Calu3 (cell line): ENCODE results near the gene IGSF8. TPM values are rescaled to one million over a fixed set of nuclear protein-coding genes. Genes with fewer than 3 reads are reported as not detected.

Source experiments
- Bru-seq: library from RNA; stranded (reverse); fragments of 400-500 nt; gene quantifications from one replicate; lab custom pipeline; 2021; lab: Mats Ljungman, UMichigan
- BruChase-seq, 2 experiments: library from RNA; stranded (reverse); fragments of 400-500 nt; gene quantifications; one replicate each; lab custom pipeline; 2021; lab: Mats Ljungman, UMichigan
- BruUV-seq: library from RNA; stranded (reverse); fragments of 400-500 nt; replicated peaks from 2 replicates; lab custom pipeline; 2021; lab: Mats Ljungman, UMichigan
- CTCF ChIA-PET: fragments of 300-600 bp; sonication (Branson Sonifier 250); formaldehyde crosslinking; loops from one replicate; lab custom pipeline; 2022; ENCODE audit warnings: antibody characterized with exemption; lab: Charles Lee
- DNase-seq: peaks from one replicate; pipeline ENCODE4 v3.0.0; 2022
- H3K27ac Mint-ChIP-seq: one replicate; pipeline ENCODE4 v1.8.0; 2022; ENCODE audit warnings: mixed read lengths; ENCODE audit not compliant: unreplicated experiment
- H3K27me3 Mint-ChIP-seq: one replicate; pipeline ENCODE4 v1.8.0; 2022; ENCODE audit warnings: mixed read lengths; ENCODE audit not compliant: unreplicated experiment
- H3K36me3 Mint-ChIP-seq: one replicate; pipeline ENCODE4 v1.8.0; 2022; ENCODE audit warnings: mild to moderate bottlenecking, moderate library complexity, mixed read lengths; ENCODE audit not compliant: insufficient read depth, unreplicated experiment
- H3K4me1 Mint-ChIP-seq: one replicate; pipeline ENCODE4 v1.8.0; 2022; ENCODE audit warnings: mild to moderate bottlenecking, low read depth, mixed read lengths; ENCODE audit not compliant: unreplicated experiment
- H3K4me3 Mint-ChIP-seq: one replicate; pipeline ENCODE4 v1.8.0; 2022; ENCODE audit warnings: mild to moderate bottlenecking, low read depth, moderate library complexity, mixed read lengths; ENCODE audit not compliant: unreplicated experiment
- H3K9me3 Mint-ChIP-seq: one replicate; pipeline ENCODE4 v1.8.0; 2022; ENCODE audit warnings: low read depth, mixed read lengths; ENCODE audit not compliant: unreplicated experiment
- intact Hi-C: fragments of 100-400 bp; cut with micrococcal nuclease; formaldehyde crosslinking; loops from one replicate; pipeline ENCODE4 v1.10.0; 2022; ENCODE audit not compliant: unreplicated experiment
- long read RNA-seq: library from polyadenylated mRNA; stranded (forward); transcript quantifications from one replicate; pipeline ENCODE4 v2.0.0, GENCODE V29; 2022
- total RNA-seq: library from RNA; stranded (reverse); gene quantifications from 2 replicates; pipeline ENCODE4 v1.2.3, GENCODE V29; 2022
- TF ChIP-seq, protein P1 (sequence below): fragments of 200-600 bp; IDR thresholded peaks from one replicate; pipeline ENCODE4 v1.8.0; 2022; ENCODE audit warnings: antibody characterized with exemption; ENCODE audit not compliant: unreplicated experiment

The IGSF8 gene
- 31.6 and 33.9 TPM in 2 replicates for total RNA-seq
- percentile 45 among the genes with signal in this experiment for Bru-seq, nascent RNA
- BruChase-seq, experiment 1, labeled RNA remaining after a 6-hour chase: percentile 68 among the genes with signal in this experiment
- percentile 55 among the genes with signal in this experiment for BruChase-seq, experiment 2, labeled RNA remaining after a 2-hour chase
- long read RNA-seq, transcript IGSF8-201 (7 exons, 2,343 nt): major isoform, 36 of 48 reads
- long read RNA-seq, partial matches to known transcripts: 8 of 48 reads
- long read RNA-seq, other reads (novel, unspliced or antisense): 3 of 48 reads

DNA sequence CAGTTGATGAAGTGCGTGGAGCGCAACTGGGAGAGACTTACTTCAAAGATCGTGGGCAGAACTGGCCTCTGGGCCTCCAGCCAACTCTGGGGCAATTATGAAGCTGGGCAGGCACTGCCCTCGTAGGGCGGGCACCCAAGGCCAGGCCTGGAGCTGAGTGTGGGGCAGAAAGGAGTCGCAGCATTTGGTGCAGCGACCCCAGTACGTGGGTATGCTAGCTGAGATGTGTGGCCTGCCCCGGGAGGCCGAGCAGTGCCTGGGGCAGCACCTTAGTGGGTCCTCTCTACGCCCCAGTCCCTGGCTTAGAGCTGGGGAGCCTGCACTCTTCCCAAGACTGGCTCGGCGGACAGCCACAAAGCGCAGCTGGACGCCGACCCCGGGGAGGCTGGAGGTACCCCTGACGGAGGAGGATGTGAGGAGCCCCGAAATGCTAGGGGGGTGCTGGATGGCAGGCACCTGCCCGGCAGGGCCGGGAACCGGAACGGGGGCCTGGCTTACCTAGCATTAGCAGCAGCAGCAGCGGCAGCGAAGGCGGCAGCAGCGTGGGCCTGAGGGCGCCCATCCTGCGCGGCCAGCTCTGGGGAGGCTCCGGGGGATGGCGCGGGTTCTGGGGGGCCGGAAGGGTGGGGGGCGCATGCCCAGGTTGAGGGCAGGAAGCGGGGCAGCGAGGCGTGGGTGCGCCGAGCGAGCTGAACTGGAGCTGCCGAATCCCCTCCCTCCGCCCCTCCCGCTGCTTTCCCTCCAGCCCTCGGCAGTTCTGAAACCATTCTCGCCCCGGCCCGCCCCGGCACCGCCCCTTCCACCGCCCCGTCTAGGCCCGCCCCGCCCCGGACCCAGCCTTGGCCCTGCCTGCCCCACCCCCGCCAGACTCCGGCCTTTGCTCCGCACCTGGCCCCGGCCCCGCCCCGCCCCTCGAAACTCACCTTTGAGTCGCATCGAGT, at the start of gene IGSF8:
Gene IGSF8 (minus strand): TSS at position 709 of the 941 bp plus-strand sequence. CDS start 147 bp downstream, at position 562.
- peaks cover 36% of the 10 kb centered on the region for H3K4me1 Mint-ChIP-seq
- H3K27ac Mint-ChIP-seq: peak within 1 kb of the TSS; percentile 79
- H3K27me3 Mint-ChIP-seq: peaks cover 4% of the 10 kb centered on the region
- H3K9me3 Mint-ChIP-seq: no peaks in the 10 kb centered on the region
- TF ChIP-seq, protein P1, sequence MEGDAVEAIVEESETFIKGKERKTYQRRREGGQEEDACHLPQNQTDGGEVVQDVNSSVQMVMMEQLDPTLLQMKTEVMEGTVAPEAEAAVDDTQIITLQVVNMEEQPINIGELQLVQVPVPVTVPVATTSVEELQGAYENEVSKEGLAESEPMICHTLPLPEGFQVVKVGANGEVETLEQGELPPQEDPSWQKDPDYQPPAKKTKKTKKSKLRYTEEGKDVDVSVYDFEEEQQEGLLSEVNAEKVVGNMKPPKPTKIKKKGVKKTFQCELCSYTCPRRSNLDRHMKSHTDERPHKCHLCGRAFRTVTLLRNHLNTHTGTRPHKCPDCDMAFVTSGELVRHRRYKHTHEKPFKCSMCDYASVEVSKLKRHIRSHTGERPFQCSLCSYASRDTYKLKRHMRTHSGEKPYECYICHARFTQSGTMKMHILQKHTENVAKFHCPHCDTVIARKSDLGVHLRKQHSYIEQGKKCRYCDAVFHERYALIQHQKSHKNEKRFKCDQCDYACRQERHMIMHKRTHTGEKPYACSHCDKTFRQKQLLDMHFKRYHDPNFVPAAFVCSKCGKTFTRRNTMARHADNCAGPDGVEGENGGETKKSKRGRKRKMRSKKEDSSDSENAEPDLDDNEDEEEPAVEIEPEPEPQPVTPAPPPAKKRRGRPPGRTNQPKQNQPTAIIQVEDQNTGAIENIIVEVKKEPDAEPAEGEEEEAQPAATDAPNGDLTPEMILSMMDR: no peak
- intact Hi-C loops: no loop called here
- H3K4me3 Mint-ChIP-seq: peak within 1 kb of the TSS; percentile 86
- peak; percentile 97 for DNase-seq
- BruUV-seq: no TSS peak
- H3K36me3 Mint-ChIP-seq: peaks cover 25% of the 10 kb centered on the region
- CTCF ChIA-PET: interaction anchor here (0.6 to 2.0 kb wide), 14 partner anchors 13 to 1484 kb away, joined by 3 to 10 read pairs (median 4); partner anchors contain the start of genes CASQ1, KCNJ9 and PEX19

DNA sequence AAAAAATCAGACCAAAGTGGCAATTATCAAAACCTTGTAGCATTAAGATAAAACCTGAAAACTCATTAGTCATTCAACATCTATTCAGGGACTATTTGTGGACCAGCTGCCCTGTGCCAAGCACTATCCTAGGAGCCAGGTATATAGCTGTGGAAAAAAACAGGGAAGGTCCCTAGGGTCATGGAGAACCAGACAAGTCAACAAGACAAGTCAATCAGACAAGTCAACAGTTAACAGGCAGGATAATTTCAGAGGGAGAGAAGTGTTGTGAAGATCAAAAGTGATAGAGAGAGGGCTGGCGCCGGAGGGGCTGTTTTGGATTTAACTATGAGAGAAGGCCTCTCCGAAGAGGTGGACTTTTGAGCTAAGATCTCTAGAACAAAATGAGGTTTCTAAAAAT, 49.7 kb upstream of the IGSF8 start:
- no peak for DNase-seq
- Mint-ChIP-seq H3K27ac (no peak overlapping the region), H3K36me3 (no peaks in the 10 kb centered on the region), H3K27me3 (peaks cover 32% of the 10 kb centered on the region), H3K9me3 (no peaks in the 10 kb centered on the region), H3K4me1 (no peaks in the 10 kb centered on the region), H3K4me3 (no peak overlapping the region)
- intact Hi-C loops: no loop called here
- BruUV-seq: no TSS peak
- CTCF ChIA-PET: interaction anchor here (1.1 kb wide), 1 partner anchor 205 kb away, joined by 3 read pairs; no protein-coding TSS in a partner anchor
- TF ChIP-seq, protein P1: no peak

GRCh38 chr1:160146107-160146506, 47.7 kb upstream of the IGSF8 start:
- BruUV-seq: no TSS peak
- CTCF ChIA-PET: no interaction called here
- H3K9me3 Mint-ChIP-seq: no peaks in the 10 kb centered on the region
- intact Hi-C loops: no loop called here
- no peak for DNase-seq
- peaks cover 46% of the 10 kb centered on the region for H3K27me3 Mint-ChIP-seq
- TF ChIP-seq, protein P1: no peak
- no peak overlapping the region for H3K4me3 Mint-ChIP-seq
- H3K27ac Mint-ChIP-seq: no peak overlapping the region
- H3K4me1 Mint-ChIP-seq: no peaks in the 10 kb centered on the region
- no peaks in the 10 kb centered on the region for H3K36me3 Mint-ChIP-seq

GRCh38 chr1:160144921-160145320, 46.5 kb upstream of the IGSF8 start:
- no peak for DNase-seq
- CTCF ChIA-PET: no interaction called here
- Mint-ChIP-seq H3K36me3 (no peaks in the 10 kb centered on the region), H3K27me3 (peaks cover 56% of the 10 kb centered on the region), H3K4me3 (no peak overlapping the region), H3K27ac (no peak overlapping the region), H3K4me1 (no peaks in the 10 kb centered on the region), H3K9me3 (no peaks in the 10 kb centered on the region)
- TF ChIP-seq, protein P1: no peak
- intact Hi-C loops: no loop called here
- BruUV-seq: no TSS peak
